H1 (cell line): ENCODE results near the gene MKLN1. TPM values are rescaled to one million over a fixed set of nuclear protein-coding genes. Genes with fewer than 3 reads are reported as not detected.

ENCODE experiments used
- CHD7 ChIP-seq: fragments of 300-600 bp; sonication (generic); IDR thresholded peaks from 2 replicates; pipeline ENCODE4 v1.7.1; 2012; ENCODE audit warnings: low read length, moderate library complexity, mild to moderate bottlenecking, inconsistent platforms; ENCODE audit not compliant: insufficient replicate concordance
- HDAC2 ChIP-seq, 2 experiments: fragments of 300-600 bp in 1 of 2; sonication (generic) in 1 of 2; IDR thresholded peaks; 2 replicates each; pipeline ENCODE4 v1.6.1; 2011 to 2012; ENCODE audit warnings: low read depth in 2 of 2, low read length in 2 of 2, mild to moderate bottlenecking in 2 of 2, moderate library complexity in 2 of 2, borderline replicate concordance in 1 of 2, inconsistent platforms in 1 of 2
- HDAC6 ChIP-seq: IDR thresholded peaks from one replicate; pipeline ENCODE4 v1.7.1; 2012; ENCODE audit warnings: low read depth, mild to moderate bottlenecking, inconsistent platforms, low read length, moderate library complexity
- POU5F1 ChIP-seq: IDR thresholded peaks from 2 replicates; pipeline ENCODE4 v1.6.1; 2011; ENCODE audit warnings: low read depth, mild to moderate bottlenecking, low read length, moderate library complexity
- RFX5 ChIP-seq: IDR thresholded peaks from 2 replicates; pipeline ENCODE4 v1.6.1; 2011; ENCODE audit warnings: low read depth, low read length, improper control_type of control experiment, borderline replicate concordance
- SAP30 ChIP-seq: fragments of 300-600 bp; sonication (generic); IDR thresholded peaks from 2 replicates; pipeline ENCODE4 v1.7.1; 2012; ENCODE audit warnings: low read length, moderate library complexity, mild to moderate bottlenecking, inconsistent platforms; ENCODE audit not compliant: insufficient read depth, insufficient replicate concordance
- polyA plus RNA-seq, 7 experiments: library from polyadenylated mRNA; depleted of rRNA in 3 of 7; stranded (reverse) in 5 of 7; unstranded in 2 of 7; fragments of >200 nt in 5 of 7; fragments of 200-250 nt in 2 of 7; gene quantifications; 1 replicate in 5 of 7; 2 replicates in 1 of 7; 4 replicates in 1 of 7; pipeline versions ENCODE4 v1.2.1 to v1.2.3, GENCODE V29; 2011 to 2013; ENCODE audit warnings: missing spikeins in 2 of 7, mixed read lengths in 2 of 7
- total RNA-seq: library from RNA; stranded (reverse); fragmentation: NEBNext Ultra II Directional; extraction: Animal tissue kit (Norgen Biotek cat#: 25700); gene quantifications from 2 replicates; pipeline ENCODE4 v1.2.1, GENCODE V29; 2021

The MKLN1 gene
- total and polyA plus RNA-seq, 2 of the 8 experiments (the other 6 are each of a cell fraction or from before 2014, with no cell fraction given) = 22.3 to 50.9 TPM

- TF ChIP-seq CHD7 = no peak
- no peak for TF ChIP-seq HDAC2 (IDR thresholded peaks at IDR 0.05; ENCODE audit: borderline replicate concordance in 1 of 2, low read depth in 2 of 2, low read length in 2 of 2)
- no peak for TF ChIP-seq SAP30
- no peak for TF ChIP-seq POU5F1
- TF ChIP-seq RFX5 = no peak
- no peak for TF ChIP-seq HDAC6
Observed at GRCh38 chr7:131322061-131322460, 5.6 kb upstream of the MKLN1 start (continued).
